ENCODE measurements around the gene DTHD1.

GRCh38 chr4:36325926-36326325, 44.5 kb downstream of the DTHD1 start:
- TF ChIP-seq EZH2phosphoT487 (IDR thresholded peaks at IDR 0.05; ENCODE audit: borderline replicate concordance) (no peak), CTCF (IDR thresholded peaks at IDR 0.05 in 2 of 3, conservative IDR thresholded peaks at IDR 0.05 in 1 of 3; ENCODE audit: borderline replicate concordance in 1 of 3, insufficient read depth in 1 of 3, low read depth in 2 of 3, low read length in 2 of 3) (no peak), REST (IDR thresholded peaks at IDR 0.05; ENCODE audit: low read depth) (no peak), TCF7L2 (IDR thresholded peaks at IDR 0.05; ENCODE audit: borderline replicate concordance, extremely low read depth, insufficient read depth, insufficient read length) (no peak), RAD21 (IDR thresholded peaks at IDR 0.05; ENCODE audit: low read depth) (no peak), YY1 (IDR thresholded peaks at IDR 0.05; ENCODE audit: extremely low read depth, insufficient replicate concordance, low read depth, low read length) (no peak), CBX3 (IDR thresholded peaks at IDR 0.05; ENCODE audit: low read depth) (no peak), POLR2A (IDR thresholded peaks at IDR 0.05; ENCODE audit: borderline replicate concordance, extremely low read depth, insufficient read depth, insufficient read length) (no peak), MAX (IDR thresholded peaks at IDR 0.05) (no peak), ZBTB33 (IDR thresholded peaks at IDR 0.05; ENCODE audit: extremely low read depth, insufficient replicate concordance, low read length) (no peak)

Measured in HCT116 (cell line).